ENCODE measurements around the gene TM9SF3.
"Not testable (repeated sequence)": the region's sequence is repeated elsewhere in the genome, so short reads cannot be mapped to it uniquely, and the experiment has no call there.

TM9SF3 gene

DNA sequence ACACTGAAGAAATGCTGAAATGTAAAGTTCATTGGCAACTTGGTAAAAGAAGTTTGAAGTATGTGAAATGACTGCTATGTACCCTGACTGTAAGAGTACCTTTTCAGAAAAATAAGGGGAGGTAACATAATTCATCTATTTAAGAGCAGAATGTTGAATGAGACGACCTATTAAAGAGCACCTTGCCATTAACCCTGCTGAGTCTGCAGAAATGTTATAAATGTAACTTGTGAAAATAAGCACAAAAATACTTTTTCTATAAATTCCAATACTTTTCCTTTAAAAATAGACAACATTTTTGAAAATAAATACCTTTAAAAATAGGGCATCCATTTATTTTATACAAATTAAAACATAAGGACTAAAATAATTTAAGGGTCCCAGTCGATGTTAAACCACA lies 7.7 kb downstream of the TM9SF3 start:
- no peak overlapping the region for H3K4me3 ChIP-seq (ENCODE audit: low read depth, low read length)
- TF ChIP-seq, protein P1, sequence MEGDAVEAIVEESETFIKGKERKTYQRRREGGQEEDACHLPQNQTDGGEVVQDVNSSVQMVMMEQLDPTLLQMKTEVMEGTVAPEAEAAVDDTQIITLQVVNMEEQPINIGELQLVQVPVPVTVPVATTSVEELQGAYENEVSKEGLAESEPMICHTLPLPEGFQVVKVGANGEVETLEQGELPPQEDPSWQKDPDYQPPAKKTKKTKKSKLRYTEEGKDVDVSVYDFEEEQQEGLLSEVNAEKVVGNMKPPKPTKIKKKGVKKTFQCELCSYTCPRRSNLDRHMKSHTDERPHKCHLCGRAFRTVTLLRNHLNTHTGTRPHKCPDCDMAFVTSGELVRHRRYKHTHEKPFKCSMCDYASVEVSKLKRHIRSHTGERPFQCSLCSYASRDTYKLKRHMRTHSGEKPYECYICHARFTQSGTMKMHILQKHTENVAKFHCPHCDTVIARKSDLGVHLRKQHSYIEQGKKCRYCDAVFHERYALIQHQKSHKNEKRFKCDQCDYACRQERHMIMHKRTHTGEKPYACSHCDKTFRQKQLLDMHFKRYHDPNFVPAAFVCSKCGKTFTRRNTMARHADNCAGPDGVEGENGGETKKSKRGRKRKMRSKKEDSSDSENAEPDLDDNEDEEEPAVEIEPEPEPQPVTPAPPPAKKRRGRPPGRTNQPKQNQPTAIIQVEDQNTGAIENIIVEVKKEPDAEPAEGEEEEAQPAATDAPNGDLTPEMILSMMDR (IDR thresholded peaks at IDR 0.05; ENCODE audit: borderline replicate concordance, insufficient read depth, low read depth, low read length): no peak

DNA sequence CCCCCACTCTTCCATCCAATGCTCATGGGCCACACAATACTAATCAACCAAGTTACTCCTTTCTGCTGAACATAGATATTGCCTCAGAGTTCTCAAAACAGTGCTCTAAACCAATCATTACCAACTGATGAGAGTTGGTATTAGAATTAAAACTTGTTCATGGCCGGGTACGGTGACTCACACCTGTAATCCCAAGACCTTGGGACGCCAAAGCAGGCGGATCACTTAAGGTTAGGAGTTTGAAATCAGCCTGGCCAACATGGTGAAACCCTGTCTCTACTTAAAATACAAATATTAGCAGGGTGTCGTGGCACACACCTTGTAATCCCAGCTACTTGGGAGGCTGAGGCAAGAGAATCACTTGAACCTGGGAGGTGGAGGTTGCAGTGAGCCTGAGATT lies 8.2 kb downstream of the TM9SF3 start:
- TF ChIP-seq, protein P1 (IDR thresholded peaks at IDR 0.05; ENCODE audit: borderline replicate concordance, insufficient read depth, low read depth, low read length): no peak
- no peak overlapping the region for H3K4me3 ChIP-seq (ENCODE audit: low read depth, low read length)

DNA sequence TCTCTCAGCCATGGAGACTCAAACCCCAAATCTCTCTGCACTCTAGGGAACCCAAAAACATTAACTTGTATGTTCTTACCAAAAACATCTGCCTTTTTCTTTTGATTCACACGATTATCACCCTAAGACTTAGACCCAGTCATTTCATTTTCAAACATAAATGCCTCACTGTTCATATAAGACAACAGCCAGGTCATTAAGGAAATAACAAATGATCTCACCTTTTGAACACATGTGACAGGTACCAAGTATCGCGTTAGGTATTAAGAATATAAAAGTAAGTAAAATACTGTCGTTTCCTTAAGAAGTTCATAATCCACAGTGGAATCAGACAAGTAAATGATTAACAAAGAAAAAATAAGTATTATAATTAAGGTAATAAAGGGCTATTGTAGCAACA lies 8.8 kb downstream of the TM9SF3 start:
- H3K4me3 ChIP-seq (ENCODE audit: low read depth, low read length): no peak overlapping the region
- TF ChIP-seq, protein P1 (IDR thresholded peaks at IDR 0.05; ENCODE audit: borderline replicate concordance, insufficient read depth, low read depth, low read length): no peak

DNA sequence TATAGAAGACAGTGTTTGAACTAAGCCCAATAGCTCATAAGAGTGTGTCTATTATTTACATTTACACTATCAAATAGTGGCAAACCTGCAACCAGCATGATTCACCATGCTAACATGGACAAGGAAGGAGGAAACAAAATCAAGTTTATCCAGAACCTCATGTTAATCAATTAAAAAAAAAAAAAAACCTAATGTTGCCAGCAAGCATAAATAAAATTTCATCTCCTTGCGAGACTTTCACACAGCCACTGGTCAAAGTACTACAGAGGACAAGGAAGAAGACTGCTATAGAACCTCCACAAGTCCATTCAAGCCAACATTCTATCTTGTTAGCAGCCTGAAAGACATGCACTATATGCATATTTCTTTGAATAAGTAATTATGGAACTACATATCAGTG lies 9.7 kb downstream of the TM9SF3 start:
- TF ChIP-seq, protein P1 (IDR thresholded peaks at IDR 0.05; ENCODE audit: borderline replicate concordance, insufficient read depth, low read depth, low read length): no peak
- no peak overlapping the region for H3K4me3 ChIP-seq (ENCODE audit: low read depth, low read length)

DNA sequence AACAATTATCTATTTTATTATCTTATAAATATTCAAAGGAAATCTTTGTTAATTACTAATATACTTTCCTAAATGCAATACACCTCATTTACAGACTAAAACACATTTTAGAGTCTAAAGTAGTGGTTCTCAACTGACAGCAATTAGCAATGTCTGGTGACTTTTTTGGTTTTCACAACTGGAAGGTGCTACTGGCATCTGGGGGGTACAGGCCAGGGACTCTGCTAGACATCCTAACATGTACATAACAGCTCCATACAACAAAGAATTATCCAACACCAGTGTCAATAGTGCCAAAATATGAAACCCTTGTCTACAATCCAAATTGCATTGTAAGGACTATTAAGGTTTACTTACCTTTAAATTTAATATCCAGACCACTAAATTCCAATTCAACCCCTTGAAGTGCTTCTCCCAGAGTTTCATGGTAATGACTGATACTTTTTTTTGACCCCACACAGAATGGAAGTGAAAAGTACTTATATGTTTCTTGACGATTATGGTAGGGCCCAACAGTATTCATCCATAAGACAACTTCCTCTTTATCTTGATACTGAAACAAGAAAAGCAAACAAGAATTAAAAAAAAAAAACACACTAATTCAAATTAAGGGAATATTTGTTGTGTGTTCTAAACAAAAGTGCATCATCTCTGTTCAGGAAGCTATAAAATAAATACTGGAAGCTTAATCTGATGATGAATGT lies 10.4 kb downstream of the TM9SF3 start:
- TF ChIP-seq, protein P1 (IDR thresholded peaks at IDR 0.05; ENCODE audit: borderline replicate concordance, insufficient read depth, low read depth, low read length): no peak
- H3K4me3 ChIP-seq (ENCODE audit: low read depth, low read length): no peak overlapping the region

DNA sequence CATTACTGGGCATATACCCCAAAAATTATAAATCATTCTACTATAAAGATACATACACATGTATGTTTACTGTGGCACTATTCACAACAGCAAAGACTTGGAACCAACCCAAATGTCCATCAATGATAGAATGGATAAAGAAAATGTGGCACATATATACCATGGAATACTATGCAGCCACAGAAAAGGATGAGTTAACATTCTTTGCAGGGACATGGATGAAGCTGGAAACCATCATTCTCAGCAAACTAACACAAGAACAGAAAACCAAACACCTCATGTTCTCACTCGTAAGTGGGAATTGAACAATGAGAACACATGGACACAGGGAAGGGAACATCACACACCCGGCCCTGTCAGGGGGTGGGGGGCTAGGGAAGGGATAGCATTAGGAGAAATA lies 12.2 kb downstream of the TM9SF3 start:
- H3K4me3 ChIP-seq (ENCODE audit: low read depth, low read length): not testable (repeated sequence)

DNA sequence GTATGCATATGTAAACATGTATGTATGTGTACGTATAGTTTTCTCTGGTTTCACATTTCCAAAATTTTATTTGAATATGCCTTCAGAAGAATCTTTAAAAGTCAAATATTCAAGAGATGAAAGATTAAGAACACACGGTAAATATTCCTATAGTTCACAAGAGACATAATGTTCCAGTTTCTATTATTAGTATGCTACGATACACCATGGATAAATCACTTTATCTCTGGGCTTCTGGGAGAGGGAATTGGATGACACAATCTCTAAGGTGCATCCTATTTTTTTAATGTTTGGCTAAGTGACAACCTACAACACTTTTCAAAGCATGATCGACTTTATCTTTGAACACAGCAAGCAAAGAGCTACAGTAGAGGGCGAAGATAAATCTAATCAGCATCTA lies 13.8 kb downstream of the TM9SF3 start:
- H3K4me3 ChIP-seq (ENCODE audit: low read depth, low read length): no peak overlapping the region
- TF ChIP-seq, protein P1 (IDR thresholded peaks at IDR 0.05; ENCODE audit: borderline replicate concordance, insufficient read depth, low read depth, low read length): no peak
